GM18499 (cell line): Measurements from ENCODE around the gene KISS1R.
"Not testable (repeated sequence)": the region's sequence is repeated elsewhere in the genome, so short reads cannot be mapped to it uniquely, and the experiment has no call there.

Source experiments
- ATAC-seq: cut with Tn5 transposase; IDR thresholded peaks from one replicate; pipeline ENCODE4 v1.9.1; 2021; ENCODE audit warnings: moderate number of reproducible peaks; ENCODE audit not compliant: insufficient read depth, unreplicated experiment

The KISS1R gene

GRCh38 chr19:917323-918151 is at the start of gene KISS1R:
TSS of gene KISS1R (plus strand) at chr19:917333. CDS start at chr19:917503, 170 bp downstream.
- ATAC-seq: no peak

DNA sequence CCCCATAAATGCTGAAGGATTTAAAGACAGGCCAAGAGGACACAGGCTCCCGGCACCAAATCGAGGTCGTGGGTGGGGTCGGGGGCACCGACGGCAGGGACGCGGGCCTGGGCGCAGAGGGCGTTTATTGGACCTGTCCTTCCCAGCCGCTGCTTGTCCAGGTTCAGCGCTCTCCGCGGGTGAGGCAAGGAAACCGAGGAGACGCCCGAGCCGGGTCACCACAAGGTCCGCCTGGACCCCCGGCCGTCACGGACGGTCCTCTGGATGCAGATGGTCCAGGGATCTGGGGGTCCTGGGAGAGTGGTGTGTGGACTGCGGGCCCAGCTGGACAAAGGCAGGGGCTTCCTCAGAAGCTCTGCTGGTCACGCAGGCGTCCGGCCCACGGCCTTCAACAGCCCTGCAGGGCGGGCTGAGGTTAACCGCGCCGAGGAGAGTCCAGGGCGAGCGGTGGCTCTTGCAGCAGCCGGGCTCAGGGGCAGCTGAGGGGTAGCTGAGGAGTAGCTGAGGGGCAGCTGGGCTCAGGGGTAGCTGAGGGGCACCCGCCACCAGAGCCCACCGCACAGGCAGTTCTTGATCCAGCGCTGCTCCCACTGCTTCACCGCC is 49.2 kb upstream of the KISS1R start:
- no peak for ATAC-seq

DNA sequence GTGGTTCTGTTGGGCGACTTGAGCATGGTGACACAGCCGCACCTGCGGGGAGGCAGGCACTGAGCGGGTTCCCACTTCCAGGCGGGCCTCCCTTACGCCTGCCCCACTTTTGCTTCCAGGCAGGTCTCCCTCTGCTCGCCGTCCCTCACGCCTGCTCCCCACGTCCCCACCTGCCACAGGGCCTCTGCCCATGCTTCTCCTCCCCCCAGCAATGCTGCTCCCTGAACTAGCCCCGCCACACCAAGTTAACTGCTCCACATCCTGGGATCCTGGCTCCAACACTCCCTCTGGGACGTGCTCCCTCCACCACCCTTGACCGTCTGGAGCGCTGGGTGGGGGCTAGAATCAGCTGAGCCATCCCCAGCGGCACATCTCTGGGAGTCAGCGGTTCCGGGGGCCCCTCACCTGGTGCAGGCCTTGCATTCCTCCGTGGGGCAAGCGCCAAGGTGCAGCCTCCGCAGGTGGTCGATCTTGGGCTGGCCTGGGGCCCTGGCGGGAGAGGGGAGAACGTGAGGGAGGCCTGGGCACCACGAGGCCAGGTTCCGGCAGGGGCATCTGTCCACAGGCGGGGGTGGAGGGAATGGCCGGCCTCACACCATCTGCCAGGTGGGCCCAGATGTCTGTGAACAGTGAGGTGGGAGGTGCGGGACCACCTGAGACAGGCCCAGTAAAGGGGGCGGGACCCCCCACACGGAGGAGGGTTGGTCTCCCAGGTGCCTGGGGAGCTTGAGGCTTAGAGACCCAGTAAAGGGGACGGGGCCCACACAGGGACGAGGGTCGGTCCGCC is 48.5 kb upstream of the KISS1R start:
- no peak for ATAC-seq

DNA sequence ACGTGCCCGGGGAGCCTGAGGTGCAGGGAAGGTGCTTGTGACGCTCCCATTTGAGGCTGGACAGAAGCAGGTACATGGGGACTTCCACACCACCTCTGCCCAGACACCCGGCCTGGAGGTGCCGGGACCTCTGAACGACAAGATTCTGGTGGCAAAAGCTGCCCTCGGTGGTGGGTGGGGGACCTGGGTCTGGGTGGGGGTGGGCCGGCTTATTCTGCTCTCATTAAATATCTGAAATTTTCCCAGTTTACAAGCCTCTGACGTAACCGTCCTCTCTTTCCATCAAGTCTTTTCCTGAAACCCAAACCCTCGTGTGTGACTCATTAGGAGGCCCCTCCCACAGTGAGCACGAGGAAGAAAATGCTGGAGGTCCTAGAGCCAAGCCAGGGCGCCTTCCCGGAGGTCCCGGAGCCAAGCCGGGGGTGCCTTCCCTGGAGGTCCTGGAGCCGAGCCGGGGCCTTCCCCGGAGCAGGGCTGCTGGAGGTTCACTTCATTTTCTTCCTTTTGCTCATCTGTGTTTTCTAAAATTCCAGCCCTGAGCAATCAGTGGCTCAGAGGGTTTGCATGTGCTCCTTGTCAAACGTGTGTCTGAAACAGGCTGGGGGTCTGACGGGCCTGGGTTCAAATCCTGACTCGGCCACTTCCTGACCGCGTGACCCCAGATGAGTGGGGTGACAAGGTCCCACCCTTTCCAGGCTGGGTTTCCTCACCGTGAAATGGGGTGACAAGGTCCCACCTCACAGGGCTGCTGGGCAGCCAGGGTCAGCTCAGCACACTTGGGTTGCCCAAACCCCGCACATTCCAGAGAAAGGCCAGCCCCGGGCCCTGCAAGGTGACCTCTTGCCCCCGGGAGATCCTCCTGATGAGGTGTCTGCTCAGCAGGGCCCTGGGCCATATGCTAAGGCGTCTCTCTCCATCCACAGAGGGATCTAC is 47.6 kb upstream of the KISS1R start:
- no peak for ATAC-seq

- ATAC-seq: no peak
These were observed 46.8 kb upstream of the KISS1R start for GRCh38 chr19:870314-870713.

GRCh38 chr19:870963-871401 is 46.2 kb upstream of the KISS1R start:
- ATAC-seq: no peak

GRCh38 chr19:871446-872265 is 45.5 kb upstream of the KISS1R start:
- no peak for ATAC-seq

DNA sequence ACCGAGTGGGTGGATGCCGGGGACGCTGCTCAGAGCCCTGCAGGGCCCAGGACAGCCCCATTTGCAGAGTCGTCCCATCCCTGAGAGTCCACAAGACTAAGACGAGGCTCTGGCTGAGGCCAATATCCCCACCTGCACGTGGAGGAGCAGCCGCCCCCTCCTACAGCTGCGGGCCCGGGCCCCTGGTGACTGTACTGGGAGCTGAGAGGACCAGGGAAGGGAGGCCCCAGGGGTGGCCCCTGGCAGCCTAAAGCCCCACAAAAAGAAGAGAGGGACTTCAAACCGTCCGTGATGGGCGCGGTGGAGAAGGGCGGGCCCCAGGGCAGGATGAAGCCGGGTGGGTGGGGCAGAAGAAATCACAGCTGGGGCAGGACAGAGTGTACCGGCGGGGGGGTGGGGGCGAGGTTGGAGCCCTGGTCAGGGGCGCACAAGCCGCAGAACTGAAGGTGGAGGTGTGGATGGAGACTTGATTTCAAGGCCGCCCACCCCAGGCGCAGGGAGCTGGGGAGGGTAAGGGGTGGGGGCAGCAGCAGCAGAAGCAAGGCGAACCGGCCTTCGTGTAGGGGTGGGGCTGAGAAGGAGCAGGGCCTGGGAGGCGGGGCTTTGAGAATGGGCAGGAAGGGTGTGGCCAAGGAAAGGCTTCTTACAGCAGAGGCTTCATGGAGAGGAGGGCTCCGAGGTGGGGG is 44.7 kb upstream of the KISS1R start:
- no peak for ATAC-seq

DNA sequence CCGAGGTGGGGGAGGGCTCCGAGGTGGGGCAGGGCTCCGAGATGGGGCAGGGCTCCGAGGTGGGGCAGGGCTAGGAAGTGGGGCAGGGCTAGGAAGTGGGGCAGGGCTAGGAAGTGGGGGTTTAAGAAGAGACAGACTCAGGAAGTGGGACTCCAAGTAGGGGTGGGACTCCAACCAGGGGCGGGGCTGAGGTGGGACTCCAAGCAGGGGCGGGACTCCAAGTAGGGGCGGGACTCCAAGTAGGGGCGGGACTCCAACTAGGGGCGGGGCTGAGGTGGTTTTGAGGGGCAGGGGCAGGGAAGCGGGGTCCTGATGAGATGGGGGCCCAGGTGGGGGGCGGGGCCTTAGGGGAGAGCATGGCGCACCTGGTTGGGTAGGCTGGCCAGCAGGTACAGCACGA is 44.0 kb upstream of the KISS1R start:
- no peak for ATAC-seq

DNA sequence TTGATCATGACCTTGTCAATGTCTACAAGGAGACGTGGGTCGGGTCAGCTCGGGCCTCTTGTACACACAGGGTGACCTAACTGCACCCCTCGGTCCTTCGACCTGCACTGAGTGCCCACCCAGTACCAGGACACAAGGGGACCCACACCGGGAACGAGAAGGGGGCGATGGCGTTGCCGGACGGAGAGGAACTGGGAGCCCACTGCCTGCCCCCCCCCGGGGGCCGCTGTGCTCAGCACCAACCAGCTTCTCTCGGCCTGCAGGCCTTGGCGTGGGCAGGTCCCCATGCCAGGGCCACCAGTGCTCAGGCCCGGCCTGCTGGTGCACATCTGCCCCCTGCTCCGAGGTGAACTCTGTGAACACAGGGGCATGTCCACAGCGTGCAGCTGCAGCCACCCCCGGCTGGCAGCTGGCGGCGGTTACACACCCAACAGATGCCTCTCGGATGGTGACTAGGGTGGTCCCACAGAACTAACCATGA is 43.5 kb upstream of the KISS1R start:
- no peak for ATAC-seq

DNA sequence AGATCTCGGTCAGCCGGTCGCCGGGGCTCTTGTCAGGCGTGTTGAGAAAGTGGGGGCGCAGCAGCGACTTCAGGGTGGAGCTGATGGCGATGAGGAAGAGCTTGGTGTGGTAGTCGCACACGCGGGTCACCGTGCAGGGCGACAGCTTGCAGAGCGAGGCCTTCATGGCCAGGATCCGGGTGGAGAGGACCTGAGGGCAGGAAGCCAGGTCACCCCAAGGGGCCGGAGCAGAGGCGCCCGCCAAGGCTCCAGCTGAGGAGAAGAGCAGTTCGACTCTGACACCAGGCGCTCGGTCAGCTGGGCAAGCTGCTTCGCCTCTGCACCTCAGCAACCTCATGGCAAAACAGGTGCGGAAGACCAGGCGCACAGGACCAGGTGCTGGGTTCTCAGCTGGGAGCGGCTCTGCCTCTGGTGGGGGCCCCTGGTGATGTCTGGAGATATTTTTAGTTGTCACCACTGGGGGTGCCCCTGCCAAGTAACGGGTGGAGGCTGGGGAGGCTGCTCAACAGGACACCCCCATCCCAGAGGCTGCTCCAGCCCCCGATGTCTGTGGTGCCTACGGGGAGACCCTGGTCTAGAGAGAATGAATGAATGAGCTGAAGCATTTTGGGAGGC is 41.8 kb upstream of the KISS1R start:
- ATAC-seq: no peak

DNA sequence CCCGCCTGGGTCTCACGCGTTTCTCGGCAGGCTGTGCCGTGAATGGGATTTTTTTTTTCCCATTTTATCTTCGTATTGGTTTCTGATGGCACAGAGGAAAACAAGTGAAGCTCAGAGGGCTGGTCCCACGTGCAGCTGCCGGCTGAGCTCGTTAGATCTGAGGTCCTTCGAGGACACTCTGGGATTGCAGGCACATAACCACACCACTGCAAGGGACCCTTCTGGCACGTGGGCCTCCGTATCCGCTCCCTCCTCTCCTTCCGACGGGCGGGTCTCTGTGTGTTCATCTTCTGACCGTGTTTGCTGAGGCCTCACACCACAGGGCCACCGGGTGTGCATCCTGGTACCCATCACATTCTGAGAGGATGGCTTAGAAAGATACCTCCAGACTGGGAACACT is 41.0 kb upstream of the KISS1R start:
- no peak for ATAC-seq

GRCh38 chr19:876780-877314 is 40.3 kb upstream of the KISS1R start:
- no peak for ATAC-seq

DNA sequence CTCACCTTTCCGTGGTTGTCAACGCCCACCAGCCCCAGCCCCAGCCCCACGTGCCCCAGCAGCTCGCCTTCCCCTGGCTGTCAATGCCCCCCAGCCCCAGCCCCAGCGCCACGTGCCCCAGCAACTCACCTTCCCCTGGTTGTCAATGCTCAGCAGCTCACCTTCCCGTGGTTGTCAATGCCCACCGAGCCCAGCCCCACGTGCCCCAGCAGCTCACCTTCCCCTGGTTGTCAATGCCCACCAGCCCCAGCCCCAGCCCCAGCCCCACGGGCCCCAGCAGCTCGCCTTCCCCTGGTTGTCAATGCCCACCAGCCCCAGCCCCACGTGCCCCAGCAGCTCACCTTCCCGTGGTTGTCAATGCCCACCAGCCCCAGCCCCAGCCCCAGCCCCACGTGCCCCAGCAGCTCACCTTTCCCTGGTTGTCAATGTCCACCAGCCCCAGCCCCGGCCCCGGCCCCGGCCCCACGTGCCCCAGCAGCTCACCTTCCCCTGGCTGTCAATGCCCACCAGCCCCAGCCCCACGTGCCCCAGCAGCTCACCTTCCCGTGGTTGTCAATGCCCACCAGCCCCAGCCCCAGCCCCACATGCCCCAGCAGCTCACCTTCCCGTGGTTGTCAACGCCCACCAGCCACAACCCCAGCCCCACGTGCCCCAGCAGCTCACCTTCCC is 39.0 kb upstream of the KISS1R start:
- ATAC-seq: not testable (repeated sequence)

- ATAC-seq: not testable (repeated sequence)
These were observed 38.2 kb upstream of the KISS1R start for GRCh38 chr19:878751-879561.

GRCh38 chr19:879711-880438 is 37.3 kb upstream of the KISS1R start:
- ATAC-seq: no peak
